HG03103 (cell line): Measurements from ENCODE around the gene TENM4.

Experiments
- ATAC-seq: cut with Tn5 transposase; IDR thresholded peaks from one replicate; pipeline ENCODE4 v1.9.1; 2021; ENCODE audit warnings: low read depth; ENCODE audit not compliant: unreplicated experiment

The TENM4 gene

DNA sequence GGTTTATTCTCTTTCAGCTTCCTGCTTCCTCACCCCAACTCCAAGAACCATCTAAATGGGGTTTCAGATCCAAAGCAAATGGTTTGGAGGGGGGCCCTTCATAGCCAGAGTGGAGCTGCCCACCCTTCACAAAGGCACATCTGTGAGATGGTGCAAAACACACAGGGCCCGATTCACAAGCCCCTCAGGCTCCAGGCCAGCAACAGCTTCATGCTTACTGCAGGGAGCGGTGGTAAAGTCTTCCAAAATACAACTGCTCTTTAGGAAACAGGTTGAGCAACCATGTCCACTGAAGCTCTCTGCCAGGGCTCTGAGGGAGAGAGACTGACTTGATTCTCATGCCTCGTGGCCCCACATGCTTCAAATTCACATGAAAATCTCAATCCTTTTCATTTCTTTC, 653.1 kb downstream of the TENM4 start:
- no peak for ATAC-seq

DNA sequence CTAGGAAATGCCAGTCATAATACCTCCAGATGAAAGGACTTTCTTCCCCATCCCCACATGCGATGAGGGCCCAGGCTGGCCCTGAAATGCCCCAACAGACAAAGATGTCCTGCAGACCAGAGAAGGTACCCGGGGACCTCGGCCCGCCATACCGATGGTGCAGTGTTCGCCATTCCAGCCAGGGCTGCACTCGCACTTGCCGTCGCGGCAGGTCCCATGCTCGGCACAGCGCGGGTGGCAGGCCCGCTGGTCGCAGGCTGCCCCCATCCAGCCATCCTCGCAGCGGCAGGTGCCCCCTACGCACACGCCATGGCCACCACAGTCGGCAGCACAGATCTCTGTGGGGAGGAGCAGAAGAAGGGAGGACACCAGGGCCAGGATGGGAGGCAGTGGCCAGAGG, 654.1 kb downstream of the TENM4 start:
- no peak for ATAC-seq

DNA sequence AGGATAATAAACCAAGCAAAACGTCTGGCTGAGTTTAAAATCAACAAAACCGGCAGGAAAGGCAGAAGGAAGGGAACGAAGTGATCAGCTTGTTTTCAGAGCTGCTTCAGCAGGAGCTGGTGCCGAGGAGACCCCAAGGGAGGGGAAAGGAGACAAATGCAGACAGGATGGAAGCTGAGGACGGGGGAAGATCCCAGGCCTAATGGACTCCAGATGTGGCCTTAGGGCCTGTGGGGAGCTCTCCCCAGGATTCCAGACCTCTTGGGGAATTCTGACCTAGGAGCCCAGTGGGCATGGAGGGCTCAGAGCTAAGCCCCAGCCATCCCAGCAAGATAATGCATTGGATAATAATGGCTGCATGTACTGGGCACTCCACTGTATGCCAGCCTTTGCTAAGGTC, 654.7 kb downstream of the TENM4 start:
- ATAC-seq: no peak

DNA sequence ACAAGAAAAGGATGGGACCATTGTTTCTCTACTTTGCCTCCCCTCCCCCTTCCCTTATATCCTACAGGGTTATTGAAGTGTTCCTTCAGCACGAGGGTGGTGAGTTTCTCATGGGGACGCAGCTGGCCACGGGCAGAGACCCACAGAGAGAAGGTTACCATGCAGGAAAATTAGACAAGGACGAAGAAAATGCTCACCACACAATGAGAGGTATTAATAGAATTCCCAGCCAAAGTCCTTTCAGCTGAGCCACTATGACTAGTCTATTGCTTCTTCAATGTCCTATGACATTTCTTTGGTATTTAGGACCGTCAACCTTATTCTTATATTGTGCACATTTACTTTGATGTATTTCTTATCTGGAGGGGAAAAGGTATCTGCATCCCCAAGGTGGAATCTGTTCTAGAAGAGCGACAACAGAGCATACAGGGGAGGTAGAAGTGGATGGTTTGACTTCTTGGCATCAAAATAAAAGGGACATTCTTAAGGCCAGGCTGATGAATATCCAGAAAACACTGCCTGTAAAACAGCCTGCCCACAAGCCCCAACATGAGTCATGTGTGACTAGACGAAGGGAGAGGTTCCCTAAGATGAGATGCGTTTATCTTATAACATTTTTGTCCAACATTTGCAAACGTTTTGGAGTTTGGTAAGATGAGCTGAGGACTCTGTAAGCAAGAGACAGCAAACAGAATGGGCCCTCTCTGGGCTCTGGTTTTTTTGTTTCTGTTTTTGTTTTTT, 656.3 kb downstream of the TENM4 start:
- ATAC-seq: no peak

DNA sequence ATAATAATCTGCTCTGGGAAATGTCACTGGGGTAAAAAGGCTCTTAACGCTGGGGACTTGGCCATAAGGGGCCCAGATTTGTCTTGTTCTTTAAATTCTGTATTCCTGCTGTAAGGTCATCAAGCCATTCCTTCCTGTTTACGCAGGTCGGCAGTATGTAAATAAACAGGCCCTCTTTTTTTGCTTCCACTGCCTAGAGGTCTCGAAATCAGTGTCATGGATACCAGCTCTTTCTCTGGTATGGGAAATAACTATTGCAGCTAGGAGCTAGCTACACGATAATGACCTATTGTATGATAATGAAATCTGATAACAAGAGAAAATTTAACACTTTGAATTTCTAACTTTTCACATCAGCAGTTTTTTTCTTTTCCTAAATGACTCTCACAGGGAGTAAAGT, 657.0 kb downstream of the TENM4 start:
- ATAC-seq: no peak

DNA sequence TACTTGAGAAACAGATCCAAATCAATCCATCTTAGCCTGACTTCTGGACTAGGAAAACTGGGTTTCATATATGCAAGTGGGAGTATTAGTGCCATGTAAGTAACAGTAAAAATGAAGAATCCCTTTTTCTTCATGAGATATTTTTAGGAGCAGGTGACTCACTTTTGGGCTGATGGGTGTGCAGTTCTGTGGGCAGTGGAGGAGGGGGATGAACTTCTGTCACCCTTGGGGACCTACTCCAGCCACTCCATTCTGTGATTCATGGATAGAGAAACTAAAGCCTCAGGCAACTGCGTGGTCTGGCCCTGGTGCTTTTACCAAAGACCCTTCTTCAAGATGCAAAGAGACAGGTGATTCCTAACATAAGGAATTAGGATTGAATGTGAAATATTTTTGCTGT, 657.5 kb downstream of the TENM4 start:
- no peak for ATAC-seq

DNA sequence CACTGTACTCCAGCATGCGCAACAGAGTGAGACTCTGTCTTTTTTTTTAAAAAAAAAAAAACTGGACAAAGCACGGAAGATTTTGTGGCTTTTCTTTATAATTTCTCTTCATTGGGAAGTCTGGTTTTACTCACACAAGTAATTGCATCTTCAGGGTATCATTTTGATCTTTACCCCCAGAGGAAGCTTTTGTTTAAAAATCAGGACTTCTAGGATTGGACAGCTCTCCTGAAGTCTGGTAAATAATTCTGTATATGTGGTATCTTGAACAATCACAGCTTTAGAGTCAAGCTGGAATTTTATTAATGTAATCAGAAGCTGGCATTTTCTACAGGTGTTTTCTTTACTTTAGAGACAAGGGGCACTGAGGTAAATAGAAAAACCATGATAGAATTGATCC, 658.1 kb downstream of the TENM4 start:
- no peak for ATAC-seq

DNA sequence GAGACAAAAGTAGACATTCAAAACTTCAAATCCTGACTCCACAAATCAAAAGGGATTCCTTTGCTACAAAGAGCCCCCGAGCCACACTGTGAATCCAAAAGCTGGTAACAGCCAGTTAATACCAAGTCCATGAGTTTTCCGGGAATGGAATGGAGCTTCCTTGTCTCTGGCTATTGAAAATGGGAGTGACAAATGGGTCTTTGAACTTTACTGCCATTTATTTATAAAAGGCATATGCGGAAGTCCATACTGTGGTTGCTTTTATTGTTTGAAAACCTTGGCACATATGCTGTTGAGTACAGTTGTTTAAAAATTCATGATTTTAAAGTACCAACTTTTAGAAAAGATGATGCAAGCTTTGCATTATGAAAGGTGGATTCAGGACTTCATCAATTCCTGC, 659.9 kb downstream of the TENM4 start:
- no peak for ATAC-seq

DNA sequence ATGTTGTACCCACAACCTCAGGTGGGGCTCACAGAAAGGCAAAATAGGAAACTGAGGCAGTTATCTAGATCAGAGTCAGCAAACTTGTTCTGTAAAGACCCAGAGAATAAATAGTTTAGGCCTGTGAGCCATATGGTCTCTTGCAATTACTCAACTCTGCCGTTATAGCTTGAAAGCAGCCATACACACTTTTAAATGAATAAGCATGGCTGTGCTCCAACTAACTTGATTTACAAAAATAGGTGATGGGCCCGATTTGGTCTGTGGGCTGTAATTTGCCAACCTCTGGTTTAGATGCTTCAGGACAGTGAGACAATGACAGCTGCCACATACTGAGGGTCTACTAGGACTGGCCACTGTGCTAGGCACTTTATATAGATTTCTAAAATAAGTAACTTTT, 667.3 kb downstream of the TENM4 start:
- ATAC-seq: no peak

DNA sequence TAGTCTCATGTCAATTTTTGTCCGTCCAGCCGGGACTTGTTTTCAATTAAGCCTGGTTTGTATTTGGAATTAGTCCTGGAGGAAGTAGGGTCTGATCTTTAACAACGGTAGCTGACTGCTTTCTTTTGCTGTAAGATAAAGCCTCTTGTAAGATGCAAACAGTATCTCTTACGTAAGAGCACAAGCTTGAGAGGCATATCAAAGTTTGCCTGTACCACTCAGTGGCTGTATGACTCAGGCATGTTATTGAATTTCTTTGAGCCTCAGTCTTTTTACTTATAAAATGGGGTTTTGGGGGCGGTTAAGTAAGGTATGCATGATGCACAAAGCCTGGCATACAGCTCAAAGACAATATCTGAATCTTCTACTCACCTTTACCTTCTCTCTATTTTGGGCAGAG, 667.8 kb downstream of the TENM4 start:
- ATAC-seq: no peak

DNA sequence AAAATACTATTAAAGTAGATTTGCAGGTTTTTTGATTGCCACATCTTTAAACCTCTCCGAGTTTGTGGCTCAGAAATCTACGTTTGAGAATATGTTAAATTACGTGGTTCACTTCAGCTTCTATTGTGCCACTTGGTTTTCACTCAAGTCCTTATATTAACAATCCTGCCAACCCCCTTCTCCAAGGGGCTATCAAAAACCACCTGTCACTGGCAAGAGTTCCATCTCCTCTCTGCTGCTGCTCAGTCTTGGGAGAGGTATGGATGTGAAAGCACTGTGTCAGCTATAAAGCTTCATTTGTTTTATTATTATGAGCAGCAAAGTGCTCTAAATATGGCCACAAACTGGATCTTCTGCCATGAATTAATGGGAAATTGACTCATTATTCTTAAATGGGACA, 668.6 kb downstream of the TENM4 start:
- no peak for ATAC-seq

DNA sequence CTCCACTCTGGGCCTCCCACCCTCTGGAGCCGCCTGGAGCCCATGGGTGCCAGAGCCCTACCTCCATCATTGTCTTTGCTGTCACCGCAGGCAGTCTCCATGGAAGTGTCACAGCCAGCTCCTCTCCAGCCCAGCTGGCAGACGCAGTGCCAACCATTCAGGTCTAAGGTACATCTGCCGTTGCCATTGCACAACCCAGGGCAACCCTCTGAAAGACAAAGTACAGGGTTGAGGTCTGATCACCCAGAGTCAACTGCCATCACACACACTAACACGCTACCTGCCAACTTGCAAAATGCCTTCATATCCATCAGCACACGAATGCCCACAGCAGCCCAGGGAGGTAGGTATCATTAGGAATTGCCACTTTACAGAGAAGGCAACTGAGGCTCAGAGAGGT, 669.9 kb downstream of the TENM4 start:
- no peak for ATAC-seq

DNA sequence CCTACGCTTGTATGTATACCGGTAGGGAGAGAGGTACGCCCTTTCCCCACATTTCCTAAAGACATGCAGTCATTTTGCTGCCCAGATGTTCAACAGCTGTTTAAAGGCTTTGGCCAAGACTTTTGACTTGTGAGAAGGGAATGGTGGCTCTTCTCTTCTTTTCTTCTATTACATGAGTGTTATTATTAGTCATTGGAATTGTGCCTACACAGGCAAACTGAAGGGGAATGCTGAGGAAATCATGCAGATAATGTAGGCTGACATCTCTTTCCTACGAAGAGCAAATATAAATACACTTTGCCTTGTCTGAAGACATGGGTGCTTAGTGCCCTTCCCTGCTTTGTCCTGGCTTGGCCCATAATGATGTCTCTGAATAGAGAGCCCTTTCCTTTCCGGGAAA, 671.9 kb downstream of the TENM4 start:
- ATAC-seq: no peak

DNA sequence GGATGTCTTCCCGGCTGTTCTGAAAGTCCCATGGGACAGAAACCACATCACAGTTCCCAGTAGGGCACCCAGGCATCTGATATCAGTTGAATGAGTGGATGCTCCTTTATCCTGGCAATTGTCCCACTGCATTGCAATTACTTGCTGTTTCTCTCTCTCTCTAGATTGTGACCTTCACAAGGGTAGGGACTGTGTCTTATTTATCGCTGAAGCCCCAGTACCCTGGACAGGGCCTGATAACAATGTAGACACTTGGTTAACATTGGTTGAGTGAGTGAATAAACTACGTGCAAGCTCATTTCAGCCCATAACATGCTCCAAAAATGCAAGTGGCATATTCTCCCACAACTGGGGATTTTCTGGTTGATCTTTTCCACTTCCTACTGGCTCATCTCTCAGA, 672.5 kb downstream of the TENM4 start:
- no peak for ATAC-seq

DNA sequence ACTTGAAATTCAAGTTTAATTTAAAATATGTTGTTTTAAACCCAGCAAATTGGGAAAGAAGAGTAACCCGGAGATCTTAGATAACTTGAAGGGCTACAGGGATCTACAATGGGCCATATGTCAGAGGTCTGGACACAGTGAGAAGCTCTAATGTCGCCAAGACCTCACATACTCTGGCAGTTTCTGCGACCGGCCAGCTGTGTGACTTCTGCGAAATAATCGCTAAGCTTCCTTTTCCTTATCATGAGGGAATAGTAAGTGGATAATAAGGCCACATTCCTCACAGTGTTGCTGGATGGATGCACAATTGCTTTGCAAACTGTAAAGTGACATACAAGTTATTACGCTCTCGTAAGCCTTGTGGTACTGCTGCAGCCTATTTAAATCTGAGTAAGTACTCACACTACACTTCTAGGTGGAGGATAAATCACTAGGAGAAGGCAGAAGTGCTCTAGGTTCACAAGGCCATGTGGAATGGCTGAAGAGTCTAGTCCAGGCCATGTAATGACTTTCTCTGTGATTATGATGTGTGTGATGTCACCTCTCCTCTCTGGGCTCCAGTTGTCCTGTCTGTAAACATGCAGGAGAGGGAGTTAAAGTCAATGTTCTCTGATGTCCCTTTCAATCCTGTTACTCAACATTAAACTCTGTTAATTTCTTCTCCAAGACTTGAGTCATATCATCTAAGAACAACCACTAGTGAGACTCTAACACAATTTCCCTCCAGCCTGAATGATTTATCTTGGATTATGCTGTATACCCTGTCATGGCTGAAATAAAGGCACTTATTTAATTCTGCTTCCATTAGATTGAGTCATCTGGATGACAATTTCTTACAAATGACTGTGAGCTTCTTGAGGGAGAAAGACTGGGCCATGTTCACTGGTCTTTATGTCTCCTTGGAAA, 673.5 kb downstream of the TENM4 start:
- ATAC-seq: no peak

DNA sequence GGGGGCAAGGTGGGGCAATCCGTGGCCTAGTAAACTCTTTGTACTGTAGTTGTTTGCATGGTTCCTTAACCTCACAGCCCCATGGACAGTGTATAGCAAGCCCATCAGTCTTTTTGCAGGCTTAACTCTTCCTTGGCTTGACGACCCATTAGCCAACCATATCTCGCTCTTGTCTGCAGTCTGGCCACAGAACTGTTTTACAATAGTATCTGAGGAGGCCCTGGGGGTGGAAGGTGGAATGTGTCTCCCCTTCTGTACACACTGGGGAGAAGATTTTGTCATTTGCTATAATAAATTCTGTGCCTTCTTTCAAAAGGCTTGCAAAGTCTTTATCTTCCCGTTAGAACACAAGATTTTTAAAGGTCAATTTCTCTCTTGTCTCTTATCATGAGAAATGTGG, 675.9 kb downstream of the TENM4 start:
- no peak for ATAC-seq

DNA sequence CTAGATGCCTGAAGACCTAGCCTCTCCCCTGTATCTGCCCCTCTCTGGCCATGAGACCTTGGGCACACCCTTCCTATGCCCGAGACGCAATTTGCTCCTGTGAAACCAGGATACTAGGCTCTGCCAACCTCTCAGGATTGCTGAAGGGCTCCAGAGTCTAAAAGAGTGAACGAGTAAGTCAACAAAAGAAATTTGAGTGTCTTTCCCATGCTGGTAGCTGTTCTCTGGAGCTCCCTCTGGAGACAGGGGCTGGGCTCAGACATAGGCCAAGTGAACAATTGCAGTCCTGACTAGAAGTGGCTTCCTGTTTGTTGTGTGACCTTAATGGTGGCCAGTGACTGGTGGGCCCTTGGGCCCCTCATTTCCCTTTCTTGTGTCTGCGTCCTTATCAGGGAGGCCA, 677.2 kb downstream of the TENM4 start:
- no peak for ATAC-seq

DNA sequence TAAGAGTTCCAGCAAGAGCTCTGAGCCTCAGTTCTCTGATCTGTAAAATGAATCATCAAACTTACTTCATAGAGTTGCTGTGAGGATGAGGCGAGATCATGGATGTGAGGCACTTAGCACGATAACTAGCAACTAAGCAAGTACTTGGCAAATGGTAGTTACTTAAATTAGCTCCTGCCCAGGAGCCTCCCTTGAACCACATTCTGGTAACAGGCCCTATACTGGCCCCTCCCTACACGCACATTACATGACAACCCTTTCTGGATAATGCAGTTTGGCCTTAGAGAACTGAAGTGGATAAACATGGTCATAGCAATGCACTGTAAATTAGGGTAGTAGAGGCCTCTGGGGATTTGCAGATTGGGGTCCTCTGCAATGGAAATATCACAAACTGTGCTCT, 678.7 kb downstream of the TENM4 start:
- no peak for ATAC-seq

DNA sequence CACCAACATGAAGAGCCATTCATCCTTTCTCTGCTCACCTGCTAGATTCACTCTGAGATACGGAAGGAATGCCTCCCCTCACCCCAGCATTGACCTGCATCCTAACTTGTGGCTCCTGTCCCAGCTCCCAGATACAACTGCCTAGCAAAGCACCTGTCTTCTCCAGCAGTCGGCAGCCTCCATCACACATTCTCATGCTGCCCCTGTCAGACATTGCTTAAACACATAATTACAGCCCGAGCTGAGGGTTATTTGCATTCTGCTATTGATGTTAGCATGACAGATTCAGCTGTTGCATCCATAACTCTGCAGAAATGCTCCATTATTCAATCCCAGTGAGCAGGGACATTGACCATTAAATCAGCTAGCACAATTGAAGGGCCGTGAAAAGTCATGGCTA, 681.8 kb downstream of the TENM4 start:
- ATAC-seq: no peak

DNA sequence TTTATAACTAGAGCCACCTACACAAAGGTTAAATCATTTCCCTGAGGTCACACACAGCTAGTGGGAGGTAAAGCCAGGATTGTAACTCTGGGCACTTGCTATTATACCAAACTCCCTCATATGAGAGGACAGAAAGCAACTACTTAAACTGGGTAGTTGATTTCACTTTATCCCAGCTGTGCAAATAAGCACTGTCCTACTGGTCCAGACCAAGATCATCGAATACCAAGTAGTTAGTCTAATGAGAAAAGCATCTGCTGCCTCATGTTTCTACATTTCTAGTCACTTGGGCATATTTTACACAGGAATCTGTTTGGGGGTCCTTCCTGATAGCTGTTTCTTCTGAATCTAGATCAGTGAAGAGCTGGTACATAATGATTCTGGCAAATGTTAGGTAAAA, 687.5 kb downstream of the TENM4 start:
- ATAC-seq: no peak

DNA sequence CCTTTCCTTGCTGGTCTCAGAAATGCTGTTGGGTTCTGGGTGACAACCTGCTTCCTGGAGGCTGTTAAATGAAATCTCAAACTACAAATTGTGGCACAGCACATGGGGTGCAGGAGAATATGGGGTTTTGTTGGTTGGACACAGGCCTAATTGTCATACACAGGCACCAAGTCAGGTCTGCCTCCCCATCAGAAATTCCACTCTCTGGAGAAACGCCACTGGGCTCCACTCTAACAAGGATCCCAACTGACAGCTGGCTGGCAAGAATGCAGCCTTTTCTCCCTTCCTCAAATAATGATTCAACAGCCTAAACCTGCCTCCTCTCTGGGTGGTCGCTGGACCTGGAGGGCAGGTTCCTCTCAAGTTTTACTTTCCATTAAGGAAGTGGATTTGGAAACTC, 688.3 kb downstream of the TENM4 start:
- no peak for ATAC-seq
